Esophagus squamous epithelium (tissue), 5 donors: ENCODE data around the gene AXIN2. TPM values are rescaled to one million over a fixed set of nuclear protein-coding genes. Genes with fewer than 3 reads are reported as not detected.
A peak's percentile ranks its signal among the peaks of the same experiment; 100 is the strongest.

Experiments used
- DNase-seq: peaks from one replicate; lab custom pipeline; 2025; lab: John Stamatoyannopoulos, UW
- H3K27ac ChIP-seq, 4 donors: fragments of 200-600 bp; sonication (generic); one replicate each; pipeline ENCODE4 v1.5.1; 2016 to 2019; ENCODE audit warnings: mild to moderate bottlenecking in 1 of 4
- H3K27me3 ChIP-seq, 4 donors: fragments of 200-600 bp; sonication (generic); 1 replicate in 3 of 4; 2 replicates in 1 of 4; pipeline versions ENCODE4 v1.5.1 to v1.6.0; 2017 to 2021; ENCODE audit warnings: antibody characterized with exemption in 1 of 4
- H3K36me3 ChIP-seq, 3 donors: fragments of 200-600 bp; sonication (generic); one replicate each; pipeline ENCODE4 v1.5.1; 2016 to 2019
- H3K4me1 ChIP-seq, 3 donors: fragments of 200-600 bp; sonication (generic); one replicate each; pipeline ENCODE4 v1.5.1; 2017 to 2019
- H3K4me3 ChIP-seq, 4 donors: fragments of 200-600 bp; sonication (generic); 1 replicate in 3 of 4; 2 replicates in 1 of 4; pipeline ENCODE4 v1.5.1; 2016 to 2019; ENCODE audit warnings: mild to moderate bottlenecking in 2 of 4, moderate library complexity in 1 of 4
- H3K9me3 ChIP-seq, 3 donors: fragments of 200-600 bp; sonication (generic); one replicate each; pipeline ENCODE4 v1.5.1; 2016 to 2019
- POLR2A ChIP-seq, 4 donors: fragments of 450-650 bp; IDR thresholded peaks; one replicate each; pipeline ENCODE4 v1.6.1; 2017; ENCODE audit warnings: antibody characterized with exemption in 4 of 4, mild to moderate bottlenecking in 4 of 4, moderate library complexity in 3 of 4
- WGBS, 2 donors: methylation state at CpG; one replicate each; pipeline ENCODE4 v1.1.5; 2018; 5-methylcytosine and 5-hydroxymethylcytosine counted together
- intact Hi-C: fragments of 100-400 bp; cut with DNase I; formaldehyde crosslinking; loops from one replicate; pipeline ENCODE4 v1.15.0; 2022
- total RNA-seq, 4 donors: library from RNA; depleted of rRNA; stranded (reverse); fragments of >200 nt; gene quantifications; one replicate each; pipeline ENCODE4 v1.1.0, GENCODE V29; 2016
- TF ChIP-seq, protein P1 (sequence below), 6 experiments: fragments of 450-650 bp in 4 of 6; fragments of 200-600 bp in 2 of 6; sonication (generic) in 2 of 6; IDR thresholded peaks; one replicate each; pipeline ENCODE4 v1.5.1; 2016 to 2019; ENCODE audit warnings: antibody characterized with exemption in 6 of 6, mild to moderate bottlenecking in 4 of 6, moderate library complexity in 4 of 6
- donor health status: DM: yes; HTN: yes; CAD: no.

The AXIN2 gene
- total RNA-seq, 4 donors from 2014 or later, result 0.83 to 10.9 (median 6.2) TPM

- WGBS, 2 donors, result 40 to 43% methylated on average over 14 of the region's 17 CpGs
- intact Hi-C loops, result no loop called here
- H3K36me3 ChIP-seq, result no peaks in the 10 kb centered on the region
- H3K4me3 ChIP-seq, result no peak overlapping the region
- DNase-seq, result no peak
- H3K4me1 ChIP-seq, result peaks cover 0 to 27% (median 14%) of the 10 kb centered on the region in 3 donors
- H3K9me3 ChIP-seq, result no peaks in the 10 kb centered on the region
- H3K27ac ChIP-seq, result peak overlapping the region; percentile 4 to 54 (median 28)
- TF ChIP-seq, protein P1, sequence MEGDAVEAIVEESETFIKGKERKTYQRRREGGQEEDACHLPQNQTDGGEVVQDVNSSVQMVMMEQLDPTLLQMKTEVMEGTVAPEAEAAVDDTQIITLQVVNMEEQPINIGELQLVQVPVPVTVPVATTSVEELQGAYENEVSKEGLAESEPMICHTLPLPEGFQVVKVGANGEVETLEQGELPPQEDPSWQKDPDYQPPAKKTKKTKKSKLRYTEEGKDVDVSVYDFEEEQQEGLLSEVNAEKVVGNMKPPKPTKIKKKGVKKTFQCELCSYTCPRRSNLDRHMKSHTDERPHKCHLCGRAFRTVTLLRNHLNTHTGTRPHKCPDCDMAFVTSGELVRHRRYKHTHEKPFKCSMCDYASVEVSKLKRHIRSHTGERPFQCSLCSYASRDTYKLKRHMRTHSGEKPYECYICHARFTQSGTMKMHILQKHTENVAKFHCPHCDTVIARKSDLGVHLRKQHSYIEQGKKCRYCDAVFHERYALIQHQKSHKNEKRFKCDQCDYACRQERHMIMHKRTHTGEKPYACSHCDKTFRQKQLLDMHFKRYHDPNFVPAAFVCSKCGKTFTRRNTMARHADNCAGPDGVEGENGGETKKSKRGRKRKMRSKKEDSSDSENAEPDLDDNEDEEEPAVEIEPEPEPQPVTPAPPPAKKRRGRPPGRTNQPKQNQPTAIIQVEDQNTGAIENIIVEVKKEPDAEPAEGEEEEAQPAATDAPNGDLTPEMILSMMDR (IDR thresholded peaks at IDR 0.05), result no peak
- no peak for TF ChIP-seq POLR2A (IDR thresholded peaks at IDR 0.05)
- H3K27me3 ChIP-seq, result no peaks in the 10 kb centered on the region
These were observed 45.2 kb downstream of the AXIN2 start for GRCh38 chr17:65515959-65516948.

GRCh38 chr17:65515512-65515911, 45.9 kb downstream of the AXIN2 start:
- no peak overlapping the region for H3K4me3 ChIP-seq
- intact Hi-C loops, result no loop called here
- H3K27me3 ChIP-seq, result no peaks in the 10 kb centered on the region
- 59 to 76% methylated on average over 6 of the region's 6 CpGs for WGBS, 2 donors
- no peak for DNase-seq
- no peaks in the 10 kb centered on the region for H3K36me3 ChIP-seq
- H3K27ac ChIP-seq, result peak overlapping the region; percentile 4 to 54 (median 28)
- H3K9me3 ChIP-seq, result no peaks in the 10 kb centered on the region
- TF ChIP-seq, protein P1 (IDR thresholded peaks at IDR 0.05), result no peak
- TF ChIP-seq POLR2A (IDR thresholded peaks at IDR 0.05), result no peak
- peaks cover 0 to 27% (median 14%) of the 10 kb centered on the region in 3 donors for H3K4me1 ChIP-seq

GRCh38 chr17:65514541-65514940, 46.9 kb downstream of the AXIN2 start:
- Histone ChIP-seq H3K4me3 (no peak overlapping the region), H3K4me1 (peaks cover 0 to 27% (median 14%) of the 10 kb centered on the region in 3 donors), H3K27ac (peak overlapping the region in 2 of 4 donors; percentile 44 to 55), H3K27me3 (no peaks in the 10 kb centered on the region), H3K9me3 (no peaks in the 10 kb centered on the region), H3K36me3 (no peaks in the 10 kb centered on the region)
- intact Hi-C loops, result no loop called here
- TF ChIP-seq, protein P1 (IDR thresholded peaks at IDR 0.05), result no peak
- no peak for TF ChIP-seq POLR2A (IDR thresholded peaks at IDR 0.05)
- 16 to 39% methylated on average over 3 to 5 of the region's 5 CpGs for WGBS, 2 donors
- DNase-seq, result no peak

- no peaks in the 10 kb centered on the region for H3K27me3 ChIP-seq
- H3K9me3 ChIP-seq, result no peaks in the 10 kb centered on the region
- intact Hi-C loops, result no loop called here
- H3K4me1 ChIP-seq, result peaks cover 0 to 27% (median 14%) of the 10 kb centered on the region in 3 donors
- no peak overlapping the region for H3K4me3 ChIP-seq
- H3K27ac ChIP-seq, result peak overlapping the region in 1 of 4 donors; percentile 55
- DNase-seq, result no peak
- TF ChIP-seq POLR2A (IDR thresholded peaks at IDR 0.05), result no peak
- TF ChIP-seq, protein P1 (IDR thresholded peaks at IDR 0.05), result no peak
- no peaks in the 10 kb centered on the region for H3K36me3 ChIP-seq
- 29% methylated on average over 6 to 8 of the region's 8 CpGs for whole genome bisulfite sequencing, 2 donors
These were observed 47.4 kb downstream of the AXIN2 start for GRCh38 chr17:65514082-65514481.

DNA sequence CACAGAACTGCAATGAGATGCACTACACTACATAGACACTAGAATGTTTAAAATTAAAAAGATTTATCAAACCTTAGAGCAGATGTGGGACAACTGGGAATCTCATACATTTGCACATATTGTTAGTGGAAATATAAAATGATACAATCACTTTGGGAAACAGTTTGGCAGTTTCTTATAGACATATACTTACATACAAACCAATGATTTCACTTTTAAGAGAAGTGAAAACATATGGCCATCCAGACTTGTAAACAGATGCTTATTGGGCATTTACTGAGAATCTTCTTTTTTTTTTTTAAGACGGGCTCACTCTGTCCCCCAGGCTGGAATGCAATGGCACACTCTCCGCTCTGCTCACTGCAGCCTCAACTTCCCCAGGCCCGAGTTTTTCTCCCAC, 50.1 kb downstream of the AXIN2 start:
- Histone ChIP-seq H3K27ac (no peak overlapping the region), H3K27me3 (no peaks in the 10 kb centered on the region), H3K36me3 (no peaks in the 10 kb centered on the region), H3K4me3 (no peak overlapping the region), H3K4me1 (peaks cover 0 to 23% (median 12%) of the 10 kb centered on the region in 3 donors), H3K9me3 (no peaks in the 10 kb centered on the region)
- 83 to 94% methylated on average over 3 of the region's 3 CpGs for WGBS, 2 donors
- intact Hi-C loops, result no loop called here
- TF ChIP-seq, protein P1 (IDR thresholded peaks at IDR 0.05), result no peak
- no peak for TF ChIP-seq POLR2A (IDR thresholded peaks at IDR 0.05)
- no peak for DNase-seq
